GOT3 (cell line): ENCODE measurements around the gene TMEM163.

Experiments used
- DNase-seq: peaks from one replicate; lab custom pipeline; 2025; ENCODE audit warnings: mixed read lengths; lab: John Stamatoyannopoulos, UW

The TMEM163 gene

DNA sequence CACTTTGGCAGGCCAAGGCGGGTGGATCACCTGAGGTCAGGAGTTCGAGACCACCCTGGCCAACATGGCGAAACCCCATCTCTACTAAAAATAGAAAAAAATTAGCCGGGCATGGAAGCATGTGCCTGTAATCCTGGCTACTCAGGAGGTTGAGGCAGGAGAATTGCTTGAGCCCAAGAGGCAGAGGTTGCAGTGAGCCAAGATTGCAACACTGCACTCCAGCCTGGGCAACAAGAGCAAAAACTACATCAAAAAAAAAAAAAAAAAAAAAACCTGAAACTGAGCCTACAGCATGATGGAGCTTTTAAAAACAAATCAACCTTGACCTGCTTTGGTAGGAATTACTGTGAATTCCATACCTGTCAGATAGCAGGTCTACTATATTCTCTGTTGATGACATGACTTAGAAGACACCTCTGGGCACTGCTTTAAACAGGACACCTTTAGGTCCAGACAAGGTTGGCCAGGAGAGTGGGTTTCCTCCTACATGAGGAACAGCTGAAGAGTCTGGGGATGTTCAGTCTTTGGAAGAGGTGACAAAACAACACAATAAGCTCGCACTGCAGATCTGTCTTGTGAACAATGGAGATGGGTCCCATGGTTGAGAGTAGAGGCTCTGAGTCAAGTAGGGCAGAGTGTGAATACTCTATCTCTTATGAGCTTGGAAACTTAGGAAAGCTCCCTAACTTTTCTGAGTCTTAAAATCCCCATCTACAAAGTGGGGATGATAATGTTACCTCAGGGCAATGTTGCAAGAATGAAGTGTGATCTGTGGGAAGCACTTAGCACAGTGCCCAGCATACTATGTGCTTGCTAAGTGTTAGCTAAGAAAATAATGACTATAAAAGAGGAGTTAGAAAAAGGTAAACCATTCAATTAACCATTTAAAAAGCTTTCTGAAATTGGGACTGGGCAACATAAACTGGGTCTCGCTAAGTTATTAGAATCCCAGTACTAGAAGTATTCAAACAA is 25.2 kb downstream of the TMEM163 start:
- no peak for DNase-seq

DNA sequence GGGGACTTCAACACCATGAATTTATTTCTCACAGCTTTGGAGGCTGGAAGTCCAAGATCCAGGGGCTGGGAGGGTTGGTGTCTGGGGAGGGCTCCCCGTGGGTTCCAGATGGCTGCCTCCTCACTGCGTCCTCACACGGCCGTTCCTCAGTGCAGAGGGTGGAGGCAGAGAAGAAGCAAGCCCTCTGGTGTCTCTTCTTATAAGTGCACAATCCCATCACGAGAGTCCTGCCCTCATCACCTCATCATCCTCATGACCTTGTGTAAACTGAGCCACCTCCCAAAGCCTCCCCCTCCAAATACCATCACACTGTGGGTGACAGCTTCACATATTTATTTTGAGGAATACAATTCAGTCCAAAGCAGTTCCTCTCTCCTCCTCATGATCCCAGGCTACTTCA is 26.3 kb downstream of the TMEM163 start:
- DNase-seq = no peak

DNA sequence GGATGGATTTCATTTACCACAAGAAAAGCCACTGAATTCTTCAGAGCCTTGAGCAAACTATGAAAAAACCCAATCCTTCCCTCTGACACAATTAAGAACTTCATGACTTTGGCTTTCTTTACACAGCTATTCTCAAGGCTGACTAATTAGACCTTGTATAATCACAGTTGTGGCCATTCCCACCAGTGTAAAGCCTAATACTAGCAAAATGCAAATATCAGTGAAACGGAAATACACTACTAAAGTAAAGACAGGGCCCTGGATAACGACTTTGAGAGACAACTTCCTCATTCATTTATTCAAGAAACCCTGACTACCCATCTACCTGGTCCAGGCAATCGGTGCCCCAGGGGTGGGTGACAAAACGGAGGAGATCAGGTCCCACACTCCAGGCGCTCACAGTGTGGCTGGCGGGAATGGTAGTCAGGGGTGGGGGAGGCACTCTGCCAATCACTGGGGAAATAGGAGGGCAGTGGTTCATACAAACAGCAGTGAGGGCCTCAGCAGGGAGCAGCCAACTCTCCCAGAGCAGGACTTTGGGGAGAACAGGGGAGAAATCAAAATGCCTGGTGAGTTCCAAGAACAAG is 28.1 kb downstream of the TMEM163 start:
- DNase-seq = no peak

DNA sequence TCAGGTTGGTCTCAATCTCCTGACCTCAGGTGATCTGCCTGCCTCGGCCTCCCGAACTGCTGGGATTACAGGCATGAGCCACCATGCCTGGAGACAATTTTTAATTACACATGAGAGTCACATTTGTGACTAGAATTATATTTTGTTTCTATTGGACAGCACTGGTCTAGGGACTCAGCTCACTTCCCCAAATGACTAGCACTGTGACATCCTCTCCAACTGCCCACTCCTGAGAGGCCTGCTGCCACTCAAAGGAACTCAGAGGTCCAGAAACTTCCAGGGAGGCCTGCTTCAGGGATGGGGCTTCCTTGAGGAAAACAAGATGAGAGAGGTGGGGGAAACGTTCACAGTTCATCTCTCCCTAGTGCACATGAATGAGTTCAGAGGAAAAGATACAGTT is 29.5 kb downstream of the TMEM163 start:
- no peak for DNase-seq

DNA sequence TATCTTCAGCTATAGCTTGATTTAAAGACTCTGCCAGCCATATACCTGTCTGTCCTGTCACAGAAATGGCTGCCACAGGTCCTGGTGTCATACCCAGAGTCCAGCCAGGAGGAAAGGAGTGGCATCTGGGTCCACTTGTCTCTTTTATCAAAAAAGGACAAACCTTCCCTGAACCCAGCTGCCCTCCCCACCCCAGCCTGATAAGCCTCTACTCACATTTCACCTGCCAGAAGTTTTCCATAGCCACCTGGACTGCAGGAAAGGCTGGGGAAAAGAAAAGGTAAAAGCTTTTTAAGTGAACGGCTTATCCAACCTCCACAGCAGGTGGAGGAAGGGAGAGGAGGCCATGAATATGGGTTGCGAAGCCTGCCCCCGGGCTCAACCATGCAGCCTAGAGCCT is 32.8 kb downstream of the TMEM163 start:
- DNase-seq = no peak

DNA sequence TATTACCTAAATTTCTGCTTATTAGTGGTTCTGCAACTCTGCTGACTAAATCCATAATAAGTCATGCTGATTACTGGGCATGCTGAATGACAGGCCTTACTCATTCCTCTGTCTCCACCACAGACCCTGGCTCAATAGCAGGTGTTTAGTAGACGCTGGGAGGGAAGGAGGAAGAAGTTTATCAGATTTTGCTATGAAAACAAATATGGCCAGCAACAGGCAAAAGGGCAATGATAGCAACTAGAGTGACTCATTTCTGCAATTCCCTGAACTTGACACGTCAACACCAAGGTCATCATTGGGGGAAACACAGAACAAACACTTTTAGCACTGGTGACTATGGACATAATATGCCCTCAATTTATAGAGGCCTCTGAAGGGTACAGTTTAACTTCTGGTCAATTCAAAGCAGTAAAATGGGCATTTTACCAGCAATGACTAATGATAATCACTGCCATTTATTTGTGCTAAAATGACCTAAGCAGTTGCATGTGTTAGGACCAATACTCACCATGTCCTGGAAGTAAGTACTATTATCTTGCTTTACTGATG is 35.2 kb downstream of the TMEM163 start:
- no peak for DNase-seq

DNA sequence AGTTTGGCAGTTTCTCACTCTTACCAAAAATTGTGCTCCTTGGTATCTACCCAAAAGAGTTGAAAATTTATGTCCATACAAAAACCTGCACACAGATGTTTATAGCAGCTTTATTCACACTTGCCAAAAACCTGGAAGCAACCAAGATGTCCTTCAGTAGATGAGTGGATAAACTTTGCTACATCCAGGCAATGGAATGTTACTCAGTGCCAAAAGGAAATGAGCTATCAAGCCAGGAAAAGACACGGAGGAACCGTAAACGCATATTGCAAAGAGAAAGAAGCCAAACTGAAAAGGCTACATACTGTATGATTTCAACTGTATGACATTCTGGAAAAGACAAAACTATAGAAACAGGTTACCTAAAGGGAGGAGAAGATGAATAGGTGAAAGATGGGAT is 36.1 kb downstream of the TMEM163 start:
- DNase-seq = no peak

DNA sequence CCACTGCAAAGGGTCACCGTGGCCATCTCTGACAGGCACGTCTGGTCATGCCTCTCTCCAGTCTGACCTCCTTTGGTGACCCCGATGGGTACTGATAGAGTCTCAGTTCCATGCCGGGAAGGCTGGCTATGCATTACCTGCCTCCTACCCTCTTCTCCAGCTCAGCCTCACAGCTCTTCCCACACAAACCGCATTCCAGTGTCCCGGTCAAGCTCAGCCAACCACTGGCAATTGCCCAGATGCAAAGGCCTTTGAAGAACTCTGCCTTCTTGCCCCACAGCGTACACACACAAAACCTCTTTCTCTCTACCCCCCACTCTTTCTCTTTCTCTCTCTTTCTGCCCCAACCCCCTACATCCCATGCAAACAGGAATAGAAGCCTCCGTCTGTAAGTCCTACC is 37.6 kb downstream of the TMEM163 start:
- DNase-seq = no peak

DNA sequence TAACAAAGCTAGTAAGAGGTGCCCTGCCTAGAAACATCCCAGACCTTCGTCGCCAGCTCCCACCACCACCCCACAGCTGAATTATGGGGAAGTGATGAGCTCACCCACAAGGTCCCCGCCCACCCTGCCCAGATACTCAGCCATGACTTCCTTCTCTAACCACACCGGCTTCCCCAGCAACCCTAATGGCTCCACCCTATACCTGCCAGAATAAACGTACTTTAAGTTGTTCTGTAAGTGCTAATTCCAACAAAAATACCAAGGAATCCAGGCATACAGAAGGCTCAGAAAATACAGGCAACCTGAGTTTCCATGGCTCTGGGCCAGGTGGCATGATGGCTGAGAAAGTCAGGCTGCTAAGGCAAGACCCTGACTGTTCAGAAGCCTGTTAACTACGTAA is 39.1 kb downstream of the TMEM163 start:
- no peak for DNase-seq

DNA sequence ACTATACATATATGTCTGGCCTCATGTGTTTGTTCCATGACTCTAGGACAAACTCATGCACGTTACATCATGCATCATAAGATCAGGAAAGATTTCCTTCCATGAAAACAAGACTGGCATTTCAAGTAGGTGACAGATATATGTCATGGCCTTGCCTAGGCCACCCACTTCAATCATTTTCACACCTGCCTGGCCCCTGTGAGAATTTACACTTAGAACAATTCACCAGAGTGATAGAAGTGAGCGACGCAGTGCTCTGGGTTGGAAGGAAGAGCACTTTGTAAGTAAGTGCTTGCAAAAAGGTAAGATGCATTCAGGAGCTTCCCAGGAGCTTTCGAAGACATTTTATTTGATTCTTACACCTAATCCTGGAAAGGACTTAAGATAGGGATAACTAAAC is 39.5 kb downstream of the TMEM163 start:
- DNase-seq = no peak

DNA sequence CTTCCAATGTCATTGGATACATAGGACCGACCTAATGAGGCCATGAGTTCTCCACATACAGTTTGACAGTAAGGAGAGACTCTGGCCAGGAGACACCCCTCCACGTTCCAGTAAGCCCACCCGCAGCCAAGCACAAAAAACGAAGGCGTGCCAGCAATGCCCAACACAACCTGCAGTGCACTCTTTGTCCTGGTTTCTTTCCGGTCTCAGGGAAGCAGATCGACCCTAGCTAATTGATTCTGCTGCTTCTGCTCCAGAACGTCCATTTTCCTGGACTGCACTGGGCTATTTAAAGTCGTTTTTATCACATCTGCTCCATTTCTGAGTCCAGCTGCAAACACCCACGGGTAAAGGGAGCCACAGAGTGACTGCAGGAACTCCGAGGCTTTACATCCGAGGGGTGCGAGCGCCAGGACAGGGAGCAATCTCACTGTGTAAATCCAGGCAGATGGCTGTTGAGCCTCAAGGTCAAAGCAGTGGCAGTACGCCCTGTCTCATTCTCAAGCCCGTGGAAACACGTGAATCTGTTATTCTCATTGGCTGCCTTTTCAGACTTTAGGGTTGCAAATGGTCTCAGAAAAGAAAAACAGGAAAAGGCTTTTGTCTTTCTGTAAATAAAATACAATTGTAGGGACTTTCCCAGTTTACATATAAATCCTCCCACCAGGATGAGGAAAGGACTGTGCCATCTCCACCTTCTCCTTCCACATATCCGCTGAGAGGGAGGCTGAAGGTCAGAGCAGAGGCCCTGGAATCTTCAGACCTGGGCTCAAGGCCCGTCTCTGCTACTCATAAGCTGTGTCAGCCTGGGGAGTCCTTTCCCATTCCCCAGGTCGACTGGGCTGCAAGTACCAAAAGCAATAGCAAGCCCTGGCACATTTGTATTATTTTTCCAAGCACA is 40.7 kb downstream of the TMEM163 start:
- DNase-seq = no peak

DNA sequence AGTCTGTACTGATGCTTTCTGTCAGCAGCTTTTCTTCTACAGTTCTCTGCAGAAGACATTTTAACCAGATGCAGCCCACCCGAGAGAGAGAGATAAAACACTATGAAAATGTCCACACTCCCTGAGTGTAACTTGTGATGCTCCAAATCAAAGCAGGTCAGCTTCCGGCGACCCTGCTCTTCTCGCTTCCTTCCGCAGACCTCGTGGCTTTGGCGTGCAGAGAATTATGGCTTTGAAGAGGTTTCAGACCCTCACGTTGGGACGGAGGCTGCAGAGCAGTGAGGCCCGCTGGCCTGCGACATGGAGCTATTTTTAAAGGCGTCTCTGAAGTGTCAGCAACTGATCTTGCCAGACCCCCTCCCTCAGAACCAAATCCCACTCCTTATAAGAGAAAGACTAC is 41.8 kb downstream of the TMEM163 start:
- no peak for DNase-seq

DNA sequence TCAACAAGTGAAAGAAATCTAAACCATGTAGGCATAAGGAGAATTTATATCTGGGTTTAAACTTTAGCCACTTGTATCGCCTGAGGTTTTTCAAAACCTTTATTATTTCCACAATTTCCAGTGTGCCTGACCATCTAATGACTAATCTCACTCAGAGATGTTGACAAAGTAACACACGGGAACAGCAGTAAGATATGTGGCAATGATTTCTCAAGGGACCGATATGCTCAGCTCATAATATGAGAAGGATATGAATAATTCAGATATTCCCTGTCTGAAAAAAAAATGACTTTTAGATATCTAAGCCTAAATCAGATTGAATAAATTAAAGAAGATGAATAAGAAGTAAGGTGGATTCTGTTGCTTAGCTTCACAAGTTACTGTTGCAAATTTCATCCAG is 43.5 kb downstream of the TMEM163 start:
- DNase-seq = no peak

DNA sequence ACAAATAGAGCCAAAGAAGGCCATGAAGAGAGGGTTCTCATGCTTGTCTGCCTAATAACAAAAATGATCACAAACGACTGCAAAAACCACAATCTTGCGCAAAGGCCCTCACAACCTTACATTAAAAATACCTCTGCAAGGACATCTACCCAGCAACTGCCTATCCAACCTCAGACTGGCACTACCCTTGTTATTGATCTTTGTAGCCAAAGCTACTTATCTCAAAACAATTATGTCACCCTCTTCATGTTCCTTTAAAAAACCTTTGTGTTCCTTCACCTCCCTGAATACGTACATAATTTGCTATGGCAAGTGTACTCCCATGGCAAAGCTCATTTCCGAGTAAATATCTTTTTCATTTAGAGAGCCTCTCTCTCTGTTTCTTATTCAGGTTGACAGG is 44.1 kb downstream of the TMEM163 start:
- no peak for DNase-seq

DNA sequence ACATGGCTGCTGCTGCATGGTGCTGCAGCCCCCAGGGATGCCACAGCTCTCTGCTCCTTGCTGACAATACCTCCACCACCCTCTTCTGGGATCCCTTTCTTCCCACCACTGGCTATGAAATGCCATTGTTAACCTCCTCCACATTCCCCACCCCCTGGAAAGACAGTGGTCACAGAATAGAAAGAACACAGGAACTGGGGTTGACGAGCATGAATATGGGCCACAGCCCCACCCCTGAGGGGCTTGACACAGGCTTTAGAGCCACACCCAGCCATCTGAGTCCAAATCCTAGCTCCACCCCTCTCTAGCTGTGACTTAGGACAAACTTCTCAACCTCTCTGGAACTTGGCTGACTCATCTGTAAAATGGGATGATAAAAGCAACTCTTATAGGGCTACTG is 47.3 kb downstream of the TMEM163 start:
- DNase-seq = no peak

DNA sequence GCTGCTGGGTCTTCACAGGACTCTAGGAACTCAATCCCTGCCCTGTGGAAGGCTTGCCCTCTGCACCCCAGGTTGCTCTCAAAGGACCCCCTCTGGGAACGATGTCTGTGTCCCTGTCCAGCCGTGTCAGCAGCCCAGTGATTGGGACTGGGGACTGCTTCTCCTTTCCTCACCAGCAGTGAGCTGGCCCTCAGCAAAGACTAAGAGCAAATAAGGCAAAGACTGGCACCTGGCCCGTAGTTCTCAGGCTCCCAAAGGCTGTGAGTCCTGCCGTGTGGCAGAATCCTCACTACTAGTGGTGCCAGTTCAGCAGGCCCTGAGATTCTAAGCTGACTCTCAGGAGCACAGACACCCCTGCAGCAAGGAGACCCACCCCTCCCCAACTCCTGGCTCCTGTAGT is 47.8 kb downstream of the TMEM163 start:
- no peak for DNase-seq

DNA sequence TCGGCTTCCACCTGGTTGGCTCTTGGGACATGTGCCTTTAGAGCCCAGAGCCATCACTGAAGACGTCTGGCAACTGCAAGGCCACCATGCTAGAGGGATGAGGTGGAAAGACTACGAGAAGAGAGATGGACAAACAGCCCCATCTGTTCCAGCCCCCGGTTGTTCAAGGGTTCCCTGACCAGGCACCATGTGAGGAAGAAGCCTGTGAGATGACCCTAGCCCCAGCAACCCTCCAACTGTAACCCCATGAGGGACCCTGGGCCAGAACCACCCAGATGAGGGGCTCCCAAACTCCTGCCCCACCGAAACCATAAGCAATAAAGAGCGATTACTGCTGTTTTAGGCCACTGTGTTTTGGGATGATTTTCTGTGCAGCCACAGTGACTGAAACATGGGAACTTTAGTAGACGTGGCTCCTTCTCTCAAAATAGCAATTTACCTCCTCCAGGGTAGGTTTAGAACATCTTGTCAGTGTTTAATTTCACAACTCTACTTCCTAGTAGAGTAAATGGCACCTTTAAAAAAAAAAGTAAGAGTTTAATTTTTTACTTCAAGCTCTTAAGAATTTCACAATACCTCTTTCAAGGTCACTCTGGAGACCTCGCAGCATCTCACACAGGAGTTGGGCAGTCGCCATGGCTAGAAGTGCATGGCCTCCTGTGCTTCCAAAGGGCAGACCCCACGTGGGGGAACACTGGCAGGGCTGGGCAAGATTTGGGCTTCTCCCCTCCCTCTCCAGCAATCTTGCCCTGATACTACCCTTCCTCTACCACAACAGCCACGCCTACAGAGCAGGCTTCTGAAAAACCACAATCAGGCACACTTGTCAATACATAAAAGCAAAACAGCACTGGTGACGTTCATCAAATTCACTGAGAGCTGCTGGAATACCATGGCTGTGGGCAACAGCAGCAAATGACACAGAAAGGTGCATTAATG is 48.8 kb downstream of the TMEM163 start:
- DNase-seq = no peak

DNA sequence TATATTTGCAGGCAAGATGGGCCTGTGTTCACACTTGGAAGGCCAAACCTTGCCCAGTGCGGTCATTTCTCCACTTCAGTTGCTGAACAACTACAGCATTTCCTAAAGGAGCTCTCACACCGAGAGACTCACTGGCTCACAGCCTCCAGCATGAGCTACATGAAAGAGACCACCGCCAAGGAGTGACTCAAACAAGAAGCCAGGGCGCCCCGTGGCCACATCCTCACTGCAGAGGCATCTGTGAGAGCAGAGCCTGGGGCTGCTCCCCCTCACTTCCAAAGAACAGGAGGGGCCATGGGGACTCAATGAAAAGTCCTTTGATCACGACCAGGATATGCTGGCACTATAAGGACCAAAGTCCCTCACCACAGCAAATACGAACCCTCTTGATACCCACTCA is 50.0 kb downstream of the TMEM163 start:
- DNase-seq = no peak

DNA sequence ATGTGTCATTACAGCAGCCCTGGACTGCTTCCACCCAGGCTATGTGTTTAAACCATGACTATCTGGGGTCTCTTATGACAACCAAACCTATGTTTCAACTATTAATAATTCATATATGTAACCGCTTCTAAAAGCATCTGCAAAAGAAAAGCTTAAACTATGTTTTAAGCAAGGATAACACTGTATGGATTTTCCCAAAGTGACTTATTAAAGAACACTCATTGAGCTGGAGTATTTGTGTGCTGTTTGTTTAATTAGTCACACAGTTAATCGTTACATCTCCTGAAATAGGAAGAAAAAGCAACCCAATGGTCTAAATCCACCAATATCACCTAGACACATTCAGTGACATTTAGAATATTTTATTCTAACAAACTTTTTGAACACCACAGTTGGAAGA is 51.3 kb downstream of the TMEM163 start:
- no peak for DNase-seq

DNA sequence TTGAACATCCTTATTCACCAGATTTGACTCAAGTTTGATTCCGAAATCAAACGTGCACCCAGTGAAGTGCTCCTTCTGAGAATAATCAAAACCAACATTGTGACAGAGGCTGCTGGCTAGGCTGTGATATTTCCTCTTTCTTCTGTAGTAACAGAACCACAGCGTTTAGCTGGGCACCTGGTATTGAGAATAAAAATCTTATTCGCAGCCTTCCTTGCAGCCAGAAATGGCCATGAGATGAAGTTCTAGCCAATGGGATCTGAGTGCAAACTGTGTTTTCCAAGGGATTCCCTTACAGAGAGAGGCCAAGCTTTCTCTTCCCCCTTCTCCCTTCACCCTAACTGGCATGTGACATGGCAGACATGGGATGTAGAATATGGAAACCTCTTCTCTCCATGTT is 51.7 kb downstream of the TMEM163 start:
- DNase-seq = no peak
